Measurements from ENCODE around the gene SLC45A1.

The SLC45A1 gene

GRCh38 chr1:8307628-8308027, 10.3 kb upstream of the SLC45A1 start:
- H3K4me1 ChIP-seq (ENCODE audit: control insufficient read depth in 1 of 2, insufficient read depth in 2 of 2, low read length in 2 of 2), result peaks cover 0 to under 1% of the 10 kb centered on the region in 2 donors
- no peak overlapping the region for H3K4me3 ChIP-seq (ENCODE audit: low read depth in 1 of 2, low read length in 2 of 2)
- no peak overlapping the region for H3K27ac ChIP-seq (ENCODE audit: low read depth, low read length)
- H3K9ac ChIP-seq (ENCODE audit: low read depth in 1 of 2, low read length in 2 of 2), result no peak overlapping the region
- no peaks in the 10 kb centered on the region for H3K27me3 ChIP-seq (ENCODE audit: control insufficient read depth in 1 of 2, insufficient read depth in 2 of 2, low read length in 2 of 2)
- H3K9me3 ChIP-seq (ENCODE audit: control insufficient read depth in 1 of 2, low read length in 2 of 2), result peaks cover 0 to 4% of the 10 kb centered on the region in 2 donors
- no peaks in the 10 kb centered on the region for H3K36me3 ChIP-seq (ENCODE audit: control insufficient read depth in 1 of 2, insufficient read depth in 2 of 2, low read length in 2 of 2)

GRCh38 chr1:8311068-8311718, 6.7 kb upstream of the SLC45A1 start:
- Histone ChIP-seq H3K4me1 (ENCODE audit: control insufficient read depth in 1 of 2, insufficient read depth in 2 of 2, low read length in 2 of 2) (peaks cover 19 to 20% of the 10 kb centered on the region in 2 donors), H3K4me3 (ENCODE audit: low read depth in 1 of 2, low read length in 2 of 2) (no peak overlapping the region), H3K27ac (ENCODE audit: low read depth, low read length) (no peak overlapping the region), H3K9me3 (ENCODE audit: control insufficient read depth in 1 of 2, low read length in 2 of 2) (peaks cover 0 to 4% of the 10 kb centered on the region in 2 donors), H3K27me3 (ENCODE audit: control insufficient read depth in 1 of 2, insufficient read depth in 2 of 2, low read length in 2 of 2) (no peaks in the 10 kb centered on the region), H3K9ac (ENCODE audit: low read depth in 1 of 2, low read length in 2 of 2) (no peak overlapping the region), H3K36me3 (ENCODE audit: control insufficient read depth in 1 of 2, insufficient read depth in 2 of 2, low read length in 2 of 2) (no peaks in the 10 kb centered on the region)

GRCh38 chr1:8312235-8313218, 5.4 kb upstream of the SLC45A1 start:
- Histone ChIP-seq H3K9ac (ENCODE audit: low read depth in 1 of 2, low read length in 2 of 2) (no peak overlapping the region), H3K9me3 (ENCODE audit: control insufficient read depth in 1 of 2, low read length in 2 of 2) (peaks cover 0 to 4% of the 10 kb centered on the region in 2 donors), H3K36me3 (ENCODE audit: control insufficient read depth in 1 of 2, insufficient read depth in 2 of 2, low read length in 2 of 2) (no peaks in the 10 kb centered on the region), H3K27me3 (ENCODE audit: control insufficient read depth in 1 of 2, insufficient read depth in 2 of 2, low read length in 2 of 2) (no peaks in the 10 kb centered on the region), H3K4me3 (ENCODE audit: low read depth in 1 of 2, low read length in 2 of 2) (peak overlapping the region in 1 of 2 donors; percentile 37), H3K27ac (ENCODE audit: low read depth, low read length) (no peak overlapping the region), H3K4me1 (ENCODE audit: control insufficient read depth in 1 of 2, insufficient read depth in 2 of 2, low read length in 2 of 2) (peaks cover 19 to 20% of the 10 kb centered on the region in 2 donors)

GRCh38 chr1:8313231-8313630, 4.7 kb upstream of the SLC45A1 start:
- Histone ChIP-seq H3K36me3 (ENCODE audit: control insufficient read depth in 1 of 2, insufficient read depth in 2 of 2, low read length in 2 of 2) (no peaks in the 10 kb centered on the region), H3K27ac (ENCODE audit: low read depth, low read length) (no peak overlapping the region), H3K4me3 (ENCODE audit: low read depth in 1 of 2, low read length in 2 of 2) (peak overlapping the region in 1 of 2 donors; percentile 37), H3K27me3 (ENCODE audit: control insufficient read depth in 1 of 2, insufficient read depth in 2 of 2, low read length in 2 of 2) (peaks cover under 1 to 2% of the 10 kb centered on the region in 2 donors), H3K9ac (ENCODE audit: low read depth in 1 of 2, low read length in 2 of 2) (no peak overlapping the region), H3K4me1 (ENCODE audit: control insufficient read depth in 1 of 2, insufficient read depth in 2 of 2, low read length in 2 of 2) (peaks cover 21% of the 10 kb centered on the region in 2 donors), H3K9me3 (ENCODE audit: control insufficient read depth in 1 of 2, low read length in 2 of 2) (peaks cover 0 to 4% of the 10 kb centered on the region in 2 donors)

GRCh38 chr1:8314346-8315280, 3.3 kb upstream of the SLC45A1 start:
- Histone ChIP-seq H3K4me1 (ENCODE audit: control insufficient read depth in 1 of 2, insufficient read depth in 2 of 2, low read length in 2 of 2) (peaks cover 25 to 27% of the 10 kb centered on the region in 2 donors), H3K9me3 (ENCODE audit: control insufficient read depth in 1 of 2, low read length in 2 of 2) (peaks cover 0 to 4% of the 10 kb centered on the region in 2 donors), H3K27me3 (ENCODE audit: control insufficient read depth in 1 of 2, insufficient read depth in 2 of 2, low read length in 2 of 2) (peaks cover 5 to 8% of the 10 kb centered on the region in 2 donors), H3K36me3 (ENCODE audit: control insufficient read depth in 1 of 2, insufficient read depth in 2 of 2, low read length in 2 of 2) (no peaks in the 10 kb centered on the region), H3K9ac (ENCODE audit: low read depth in 1 of 2, low read length in 2 of 2) (no peak overlapping the region), H3K4me3 (ENCODE audit: low read depth in 1 of 2, low read length in 2 of 2) (no peak overlapping the region), H3K27ac (ENCODE audit: low read depth, low read length) (no peak overlapping the region)

GRCh38 chr1:8315573-8316475, 2.1 kb upstream of the SLC45A1 start:
- H3K27ac ChIP-seq (ENCODE audit: low read depth, low read length), result no peak overlapping the region
- H3K4me3 ChIP-seq (ENCODE audit: low read depth in 1 of 2, low read length in 2 of 2), result no peak overlapping the region
- H3K4me1 ChIP-seq (ENCODE audit: control insufficient read depth in 1 of 2, insufficient read depth in 2 of 2, low read length in 2 of 2), result peaks cover 25 to 27% of the 10 kb centered on the region in 2 donors
- peaks cover 5 to 8% of the 10 kb centered on the region in 2 donors for H3K27me3 ChIP-seq (ENCODE audit: control insufficient read depth in 1 of 2, insufficient read depth in 2 of 2, low read length in 2 of 2)
- H3K9me3 ChIP-seq (ENCODE audit: control insufficient read depth in 1 of 2, low read length in 2 of 2), result peaks cover 0 to 4% of the 10 kb centered on the region in 2 donors
- no peak overlapping the region for H3K9ac ChIP-seq (ENCODE audit: low read depth in 1 of 2, low read length in 2 of 2)
- no peaks in the 10 kb centered on the region for H3K36me3 ChIP-seq (ENCODE audit: control insufficient read depth in 1 of 2, insufficient read depth in 2 of 2, low read length in 2 of 2)

- H3K9me3 ChIP-seq (ENCODE audit: control insufficient read depth in 1 of 2, low read length in 2 of 2), result no peaks in the 10 kb centered on the region
- H3K9ac ChIP-seq (ENCODE audit: low read depth in 1 of 2, low read length in 2 of 2), result peak overlapping the region; percentile 10 to 53
- H3K27me3 ChIP-seq (ENCODE audit: control insufficient read depth in 1 of 2, insufficient read depth in 2 of 2, low read length in 2 of 2), result peaks cover 5 to 8% of the 10 kb centered on the region in 2 donors
- peak overlapping the region; percentile 67 to 69 for H3K4me3 ChIP-seq (ENCODE audit: low read depth in 1 of 2, low read length in 2 of 2)
- H3K4me1 ChIP-seq (ENCODE audit: control insufficient read depth in 1 of 2, insufficient read depth in 2 of 2, low read length in 2 of 2), result peaks cover 17 to 20% of the 10 kb centered on the region in 2 donors
- H3K36me3 ChIP-seq (ENCODE audit: control insufficient read depth in 1 of 2, insufficient read depth in 2 of 2, low read length in 2 of 2), result no peaks in the 10 kb centered on the region
- no peak overlapping the region for H3K27ac ChIP-seq (ENCODE audit: low read depth, low read length)
These were observed 522 bp downstream of the SLC45A1 start for GRCh38 chr1:8318436-8318835.

GRCh38 chr1:8321612-8322011, 3.7 kb downstream of the SLC45A1 start:
- H3K4me3 ChIP-seq (ENCODE audit: low read depth in 1 of 2, low read length in 2 of 2), result no peak overlapping the region
- no peak overlapping the region for H3K27ac ChIP-seq (ENCODE audit: low read depth, low read length)
- peaks cover 5 to 8% of the 10 kb centered on the region in 2 donors for H3K27me3 ChIP-seq (ENCODE audit: control insufficient read depth in 1 of 2, insufficient read depth in 2 of 2, low read length in 2 of 2)
- H3K9me3 ChIP-seq (ENCODE audit: control insufficient read depth in 1 of 2, low read length in 2 of 2), result no peaks in the 10 kb centered on the region
- H3K9ac ChIP-seq (ENCODE audit: low read depth in 1 of 2, low read length in 2 of 2), result no peak overlapping the region
- H3K36me3 ChIP-seq (ENCODE audit: control insufficient read depth in 1 of 2, insufficient read depth in 2 of 2, low read length in 2 of 2), result no peaks in the 10 kb centered on the region
- peaks cover 6 to 7% of the 10 kb centered on the region in 2 donors for H3K4me1 ChIP-seq (ENCODE audit: control insufficient read depth in 1 of 2, insufficient read depth in 2 of 2, low read length in 2 of 2)

GRCh38 chr1:8323706-8324105, 5.8 kb downstream of the SLC45A1 start:
- no peaks in the 10 kb centered on the region for H3K36me3 ChIP-seq (ENCODE audit: control insufficient read depth in 1 of 2, insufficient read depth in 2 of 2, low read length in 2 of 2)
- H3K9me3 ChIP-seq (ENCODE audit: control insufficient read depth in 1 of 2, low read length in 2 of 2), result no peaks in the 10 kb centered on the region
- peaks cover 0 to under 1% of the 10 kb centered on the region in 2 donors for H3K4me1 ChIP-seq (ENCODE audit: control insufficient read depth in 1 of 2, insufficient read depth in 2 of 2, low read length in 2 of 2)
- H3K9ac ChIP-seq (ENCODE audit: low read depth in 1 of 2, low read length in 2 of 2), result no peak overlapping the region
- H3K27me3 ChIP-seq (ENCODE audit: control insufficient read depth in 1 of 2, insufficient read depth in 2 of 2, low read length in 2 of 2), result peaks cover 0 to under 1% of the 10 kb centered on the region in 2 donors
- no peak overlapping the region for H3K4me3 ChIP-seq (ENCODE audit: low read depth in 1 of 2, low read length in 2 of 2)
- no peak overlapping the region for H3K27ac ChIP-seq (ENCODE audit: low read depth, low read length)
